GM13976 (cell line): Measurements from ENCODE around the gene IL9.
A peak's percentile ranks its signal among the peaks of the same experiment; 100 is the strongest.

Experiments used
- DNase-seq: peaks from one replicate; pipeline ENCODE4 v3.0.0; 2012; ENCODE audit warnings: low spot score
- in situ Hi-C: fragments of 300-500 bp; cut with MboI; formaldehyde crosslinking; loops from one replicate; pipeline ENCODE4 v1.12.0; 2022; ENCODE audit warnings: low sequenced_read_pairs, mixed read lengths, inconsistent platforms; ENCODE audit not compliant: unreplicated experiment
- TF ChIP-seq, protein P1 (sequence below): IDR thresholded peaks from 2 replicates; pipeline ENCODE4 v1.5.1; 2012; ENCODE audit warnings: borderline replicate concordance, mild to moderate bottlenecking; ENCODE audit not compliant: insufficient read depth; ENCODE audit errors: extremely low read depth, missing control alignments, control extremely low read depth

IL9 gene

DNA sequence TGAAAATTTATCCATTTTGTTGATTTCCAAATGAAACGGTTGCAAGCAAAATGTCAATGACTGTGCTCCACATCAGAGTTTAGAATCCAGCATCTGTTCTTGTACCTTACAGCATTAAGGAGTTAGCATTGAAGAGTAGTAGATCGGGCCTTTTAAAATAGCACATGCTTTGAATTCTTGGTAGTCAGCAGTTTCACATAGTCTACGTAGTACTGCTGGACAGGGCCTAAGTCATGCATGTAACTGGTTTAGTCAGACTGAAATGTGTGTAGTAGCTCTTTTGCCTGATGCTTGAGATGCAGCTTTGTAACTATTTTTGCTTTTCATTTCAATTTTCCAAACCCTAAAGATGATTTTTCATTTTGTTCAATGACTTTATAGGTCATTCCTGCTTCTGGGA lies 39.3 kb upstream of the IL9 start:
- no peak for DNase-seq
- in situ Hi-C loops = no loop called here
- TF ChIP-seq, protein P1, sequence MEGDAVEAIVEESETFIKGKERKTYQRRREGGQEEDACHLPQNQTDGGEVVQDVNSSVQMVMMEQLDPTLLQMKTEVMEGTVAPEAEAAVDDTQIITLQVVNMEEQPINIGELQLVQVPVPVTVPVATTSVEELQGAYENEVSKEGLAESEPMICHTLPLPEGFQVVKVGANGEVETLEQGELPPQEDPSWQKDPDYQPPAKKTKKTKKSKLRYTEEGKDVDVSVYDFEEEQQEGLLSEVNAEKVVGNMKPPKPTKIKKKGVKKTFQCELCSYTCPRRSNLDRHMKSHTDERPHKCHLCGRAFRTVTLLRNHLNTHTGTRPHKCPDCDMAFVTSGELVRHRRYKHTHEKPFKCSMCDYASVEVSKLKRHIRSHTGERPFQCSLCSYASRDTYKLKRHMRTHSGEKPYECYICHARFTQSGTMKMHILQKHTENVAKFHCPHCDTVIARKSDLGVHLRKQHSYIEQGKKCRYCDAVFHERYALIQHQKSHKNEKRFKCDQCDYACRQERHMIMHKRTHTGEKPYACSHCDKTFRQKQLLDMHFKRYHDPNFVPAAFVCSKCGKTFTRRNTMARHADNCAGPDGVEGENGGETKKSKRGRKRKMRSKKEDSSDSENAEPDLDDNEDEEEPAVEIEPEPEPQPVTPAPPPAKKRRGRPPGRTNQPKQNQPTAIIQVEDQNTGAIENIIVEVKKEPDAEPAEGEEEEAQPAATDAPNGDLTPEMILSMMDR = no peak

DNA sequence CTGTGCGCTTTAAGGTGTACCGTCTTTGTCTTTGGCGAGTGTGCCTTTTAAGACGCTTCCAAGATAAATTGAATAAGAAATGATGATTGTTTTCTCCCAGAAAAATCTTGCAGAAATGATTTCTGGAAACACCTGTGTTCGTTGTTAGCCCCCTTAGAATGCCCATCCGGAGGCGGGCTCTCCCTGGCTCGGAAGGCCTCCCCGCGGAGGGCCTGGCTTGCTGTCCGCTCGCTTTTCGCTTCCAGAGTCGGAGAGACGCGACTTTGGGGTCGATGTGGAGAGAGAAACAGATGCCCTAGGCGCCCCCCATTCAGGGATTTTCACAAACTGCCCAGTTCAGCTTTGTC lies 35.3 kb upstream of the IL9 start:
- in situ Hi-C loops = no loop called here
- DNase-seq = no peak
- TF ChIP-seq, protein P1 = no peak

DNA sequence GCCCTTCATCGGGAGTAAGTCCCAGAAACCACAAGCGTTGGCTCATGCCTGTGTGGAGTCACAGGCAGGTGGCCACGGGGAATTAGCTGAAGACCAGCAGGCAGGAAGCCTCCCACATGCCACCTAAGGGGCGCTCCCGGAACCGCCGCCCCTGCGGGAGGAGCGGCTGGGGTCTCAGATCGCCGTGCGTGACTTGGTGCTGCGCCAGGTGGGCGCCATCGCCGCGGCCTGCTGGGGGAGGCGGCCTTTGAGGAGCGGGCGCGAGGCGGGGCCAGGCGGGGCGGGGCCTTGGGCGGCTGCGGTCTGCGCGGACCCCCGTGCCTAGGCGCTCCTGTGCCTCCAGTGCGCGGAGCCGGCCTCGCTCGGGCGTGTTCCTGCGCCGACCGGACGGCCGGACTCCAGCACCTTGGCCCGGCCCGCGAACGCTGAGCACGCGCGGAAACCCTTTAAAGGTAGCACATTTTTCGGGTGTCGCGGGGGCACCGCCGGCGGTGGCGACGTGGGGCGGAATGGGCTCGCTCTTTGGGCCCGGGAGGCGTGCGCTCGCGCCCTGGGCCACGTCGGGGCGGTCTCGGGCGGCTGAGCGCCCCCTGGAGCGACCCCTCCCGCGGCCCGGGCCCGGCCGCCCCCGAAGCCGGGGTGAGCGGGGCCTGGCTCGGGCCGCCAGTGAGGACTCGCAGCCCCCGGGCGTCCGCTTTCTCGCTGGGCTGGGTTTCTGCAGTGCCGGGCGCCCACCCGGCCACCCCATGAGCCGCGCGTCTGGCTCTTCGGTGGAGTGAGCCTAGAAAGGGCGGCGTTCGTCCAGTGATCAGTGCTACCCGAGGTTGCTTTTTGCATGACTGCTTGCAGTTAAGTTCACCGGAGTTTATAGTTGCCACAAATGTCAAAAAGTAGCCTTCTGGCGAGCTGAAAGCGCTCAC lies 34.6 kb upstream of the IL9 start:
- TF ChIP-seq, protein P1 = no peak
- peak; percentile 17 for DNase-seq
- in situ Hi-C loops = no loop called here

DNA sequence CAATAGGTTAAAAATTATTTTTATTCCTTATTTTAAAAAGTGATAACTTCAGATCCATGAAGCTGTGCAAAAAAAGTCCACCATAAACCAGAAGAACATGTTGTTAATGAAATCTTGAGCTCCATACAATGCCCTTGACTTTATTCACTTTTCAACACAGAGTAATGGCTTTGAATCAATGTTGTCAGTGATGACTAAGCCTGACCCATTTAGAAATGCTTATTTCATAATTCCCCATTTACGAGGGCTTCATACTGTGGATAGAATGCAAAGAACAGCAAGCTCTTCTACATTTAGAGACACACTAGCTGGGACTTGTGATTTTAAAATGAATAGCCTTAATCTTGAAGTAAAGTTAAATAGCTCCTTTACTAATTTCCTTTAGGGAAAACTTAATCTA lies 25.7 kb upstream of the IL9 start:
- no peak for DNase-seq
- in situ Hi-C loops = no loop called here
- TF ChIP-seq, protein P1 = no peak

DNA sequence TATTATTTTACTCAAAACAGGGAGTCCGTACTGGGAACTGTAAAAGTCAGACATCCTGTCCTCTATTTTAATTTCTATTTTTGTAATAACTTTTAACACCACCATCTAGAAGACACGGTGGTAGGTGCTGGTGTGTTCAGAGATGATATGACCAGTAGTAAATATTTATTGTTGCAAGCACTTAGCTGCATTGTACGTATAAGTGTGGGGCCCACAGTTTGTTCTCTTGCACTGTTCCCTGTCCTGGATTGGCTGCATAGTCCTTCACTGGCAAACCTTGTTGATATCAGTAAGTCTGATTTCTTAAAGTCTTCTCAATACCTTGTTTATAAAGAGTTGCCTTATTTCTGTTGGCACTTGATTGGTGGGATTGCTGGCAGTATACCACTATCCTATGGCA lies 24.6 kb upstream of the IL9 start:
- DNase-seq = no peak
- in situ Hi-C loops = no loop called here
- TF ChIP-seq, protein P1 = no peak

GRCh38 chr5:135916638-135917263 lies 21.1 kb upstream of the IL9 start:
- TF ChIP-seq, protein P1 = no peak
- no peak for DNase-seq
- in situ Hi-C loops = no loop called here
